ENCODE results near the gene EDRF1. TPM values are rescaled to one million over a fixed set of nuclear protein-coding genes. Genes with fewer than 3 reads are reported as not detected.

The EDRF1 gene
- polyA plus RNA-seq, 2 of the 4 experiments (the other 2 are of a cell fraction) = 19.7 to 37.9 TPM

DNA sequence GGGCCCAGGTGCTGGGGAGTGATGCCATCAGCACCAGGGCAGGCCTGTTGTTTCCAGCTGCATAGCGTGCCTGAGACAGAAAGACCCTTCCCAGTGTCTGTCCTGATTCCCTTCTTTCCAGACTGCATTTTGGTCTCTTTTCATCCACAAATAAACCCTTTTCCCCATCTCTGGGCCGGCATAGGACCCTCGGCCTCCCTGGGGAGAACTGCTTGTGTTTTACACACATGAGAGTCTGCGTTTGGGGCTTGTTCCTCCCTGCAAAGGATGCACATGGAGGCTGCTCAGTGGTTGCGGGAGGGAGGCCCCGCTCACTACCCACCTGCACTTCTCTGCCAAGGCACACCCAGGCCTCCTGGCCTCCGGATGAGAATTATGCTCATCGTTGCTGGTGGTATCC is 61.9 kb downstream of the EDRF1 start:
- no peak overlapping the region for H3K4me3 ChIP-seq
- TF ChIP-seq TFCP2L1 (CRISPR knock-in tag; IDR thresholded peaks at IDR 0.05) = no peak
- TF ChIP-seq ZNF302 (CRISPR knock-in tag; IDR thresholded peaks at IDR 0.05) = no peak
- no peak for TF ChIP-seq RAD21 (conservative IDR thresholded peaks at IDR 0.05 in 1 of 2, IDR thresholded peaks at IDR 0.05 in 1 of 2)
- no peak for TF ChIP-seq CHD4 (IDR thresholded peaks at IDR 0.05; ENCODE audit: borderline replicate concordance)
- no peak for TF ChIP-seq RARB (CRISPR knock-in tag; IDR thresholded peaks at IDR 0.05)
- no peak for TF ChIP-seq EP300 (IDR thresholded peaks at IDR 0.05)
- ChIA-PET POLR2A (no interaction called here), CTCF (interaction anchor here (1.3 to 1.9 kb wide), 3 partner anchors 9 to 26 kb away, joined by 4 to 5 read pairs (median 5); no protein-coding TSS in a partner anchor)
- no peak for FAIRE-seq
- no peak for ATAC-seq
- no peak for DNase-seq (ENCODE audit: low read depth in 1 of 2, low spot score in 1 of 2)
- no peaks in the 10 kb centered on the region for H3K4me1 ChIP-seq
- 69% methylated on average over 7 of the region's 8 CpGs for WGBS (ENCODE audit: missing lambda C conversion rate)
- no peak overlapping the region for H3K4me2 ChIP-seq
- no peak overlapping the region for H3K27ac ChIP-seq
- H3K9me3 ChIP-seq = no peaks in the 10 kb centered on the region

DNA sequence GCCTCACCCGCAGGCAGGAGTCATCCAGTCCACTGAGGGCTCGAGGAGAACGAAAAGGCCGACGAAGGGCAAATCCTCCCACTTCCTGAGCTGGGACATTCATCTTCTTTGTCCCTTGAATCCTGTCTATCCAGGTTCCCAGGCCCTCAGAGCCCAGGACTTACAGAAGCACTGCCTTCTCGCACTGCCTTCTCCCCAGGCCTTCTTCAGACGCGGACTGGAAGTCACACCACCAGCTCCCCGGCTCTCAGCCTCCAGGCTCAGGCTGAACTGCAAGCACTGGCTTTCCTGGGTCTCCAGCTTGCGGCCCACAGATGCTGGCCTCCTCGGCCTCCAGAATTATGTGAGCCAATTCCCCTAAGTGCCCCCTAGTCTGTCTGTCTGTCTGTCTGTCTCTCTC is 62.5 kb downstream of the EDRF1 start:
- POLR2A ChIA-PET = no interaction called here
- 87% methylated on average over 11 of the region's 11 CpGs for WGBS (ENCODE audit: missing lambda C conversion rate)
- Histone ChIP-seq H3K9me3 (no peaks in the 10 kb centered on the region), H3K4me1 (no peaks in the 10 kb centered on the region), H3K4me3 (no peak overlapping the region), H3K27ac (no peak overlapping the region), H3K4me2 (no peak overlapping the region)
- DNase-seq (ENCODE audit: low read depth in 1 of 2, low spot score in 1 of 2) = no peak
- no peak for TF ChIP-seq SREBF2 (IDR thresholded peaks at IDR 0.05)
- TF ChIP-seq HOXB5 (CRISPR knock-in tag; IDR thresholded peaks at IDR 0.05) = no peak
- TF ChIP-seq, protein P1, sequence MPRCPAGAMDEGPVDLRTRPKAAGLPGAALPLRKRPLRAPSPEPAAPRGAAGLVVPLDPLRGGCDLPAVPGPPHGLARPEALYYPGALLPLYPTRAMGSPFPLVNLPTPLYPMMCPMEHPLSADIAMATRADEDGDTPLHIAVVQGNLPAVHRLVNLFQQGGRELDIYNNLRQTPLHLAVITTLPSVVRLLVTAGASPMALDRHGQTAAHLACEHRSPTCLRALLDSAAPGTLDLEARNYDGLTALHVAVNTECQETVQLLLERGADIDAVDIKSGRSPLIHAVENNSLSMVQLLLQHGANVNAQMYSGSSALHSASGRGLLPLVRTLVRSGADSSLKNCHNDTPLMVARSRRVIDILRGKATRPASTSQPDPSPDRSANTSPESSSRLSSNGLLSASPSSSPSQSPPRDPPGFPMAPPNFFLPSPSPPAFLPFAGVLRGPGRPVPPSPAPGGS (IDR thresholded peaks at IDR 0.05) = no peak
- no peak for TF ChIP-seq PHF8 (IDR thresholded peaks at IDR 0.05; ENCODE audit: borderline replicate concordance, low read depth)
- TF ChIP-seq NFE2L2 (conservative IDR thresholded peaks at IDR 0.05; ENCODE audit: low read length) = no peak
- TF ChIP-seq CEBPB (IDR thresholded peaks at IDR 0.05) = no peak
- TF ChIP-seq CBX2 (IDR thresholded peaks at IDR 0.05; ENCODE audit: borderline replicate concordance, low read depth) = no peak
- TF ChIP-seq, protein P2, sequence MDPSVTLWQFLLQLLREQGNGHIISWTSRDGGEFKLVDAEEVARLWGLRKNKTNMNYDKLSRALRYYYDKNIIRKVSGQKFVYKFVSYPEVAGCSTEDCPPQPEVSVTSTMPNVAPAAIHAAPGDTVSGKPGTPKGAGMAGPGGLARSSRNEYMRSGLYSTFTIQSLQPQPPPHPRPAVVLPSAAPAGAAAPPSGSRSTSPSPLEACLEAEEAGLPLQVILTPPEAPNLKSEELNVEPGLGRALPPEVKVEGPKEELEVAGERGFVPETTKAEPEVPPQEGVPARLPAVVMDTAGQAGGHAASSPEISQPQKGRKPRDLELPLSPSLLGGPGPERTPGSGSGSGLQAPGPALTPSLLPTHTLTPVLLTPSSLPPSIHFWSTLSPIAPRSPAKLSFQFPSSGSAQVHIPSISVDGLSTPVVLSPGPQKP (IDR thresholded peaks at IDR 0.05; ENCODE audit: low read depth, low read length) = no peak
- no peak for TF ChIP-seq GATA3 (IDR thresholded peaks at IDR 0.05; ENCODE audit: borderline replicate concordance)
- TF ChIP-seq, protein P3, sequence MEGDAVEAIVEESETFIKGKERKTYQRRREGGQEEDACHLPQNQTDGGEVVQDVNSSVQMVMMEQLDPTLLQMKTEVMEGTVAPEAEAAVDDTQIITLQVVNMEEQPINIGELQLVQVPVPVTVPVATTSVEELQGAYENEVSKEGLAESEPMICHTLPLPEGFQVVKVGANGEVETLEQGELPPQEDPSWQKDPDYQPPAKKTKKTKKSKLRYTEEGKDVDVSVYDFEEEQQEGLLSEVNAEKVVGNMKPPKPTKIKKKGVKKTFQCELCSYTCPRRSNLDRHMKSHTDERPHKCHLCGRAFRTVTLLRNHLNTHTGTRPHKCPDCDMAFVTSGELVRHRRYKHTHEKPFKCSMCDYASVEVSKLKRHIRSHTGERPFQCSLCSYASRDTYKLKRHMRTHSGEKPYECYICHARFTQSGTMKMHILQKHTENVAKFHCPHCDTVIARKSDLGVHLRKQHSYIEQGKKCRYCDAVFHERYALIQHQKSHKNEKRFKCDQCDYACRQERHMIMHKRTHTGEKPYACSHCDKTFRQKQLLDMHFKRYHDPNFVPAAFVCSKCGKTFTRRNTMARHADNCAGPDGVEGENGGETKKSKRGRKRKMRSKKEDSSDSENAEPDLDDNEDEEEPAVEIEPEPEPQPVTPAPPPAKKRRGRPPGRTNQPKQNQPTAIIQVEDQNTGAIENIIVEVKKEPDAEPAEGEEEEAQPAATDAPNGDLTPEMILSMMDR (IDR thresholded peaks at IDR 0.05) = no peak
- TF ChIP-seq CBX8 (IDR thresholded peaks at IDR 0.05) = no peak
- TF ChIP-seq CHD2 (IDR thresholded peaks at IDR 0.05; ENCODE audit: low read length, partially characterized antibody) = no peak
- TF ChIP-seq, protein P4, sequence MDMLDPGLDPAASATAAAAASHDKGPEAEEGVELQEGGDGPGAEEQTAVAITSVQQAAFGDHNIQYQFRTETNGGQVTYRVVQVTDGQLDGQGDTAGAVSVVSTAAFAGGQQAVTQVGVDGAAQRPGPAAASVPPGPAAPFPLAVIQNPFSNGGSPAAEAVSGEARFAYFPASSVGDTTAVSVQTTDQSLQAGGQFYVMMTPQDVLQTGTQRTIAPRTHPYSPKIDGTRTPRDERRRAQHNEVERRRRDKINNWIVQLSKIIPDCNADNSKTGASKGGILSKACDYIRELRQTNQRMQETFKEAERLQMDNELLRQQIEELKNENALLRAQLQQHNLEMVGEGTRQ (IDR thresholded peaks at IDR 0.05) = no peak
- TF ChIP-seq ESRRA (IDR thresholded peaks at IDR 0.05; ENCODE audit: borderline replicate concordance, low read length) = no peak
- TF ChIP-seq MYC (IDR thresholded peaks at IDR 0.05; ENCODE audit: borderline replicate concordance, low read length) = no peak
- TF ChIP-seq EHF (CRISPR knock-in tag; IDR thresholded peaks at IDR 0.05) = no peak
- TF ChIP-seq MAFK (IDR thresholded peaks at IDR 0.05; ENCODE audit: partially characterized antibody) = no peak
- TF ChIP-seq CHD4 (IDR thresholded peaks at IDR 0.05; ENCODE audit: borderline replicate concordance) = no peak
- no peak for TF ChIP-seq JUN (IDR thresholded peaks at IDR 0.05)
- CTCF ChIA-PET = interaction anchor here (1.3 to 1.9 kb wide), 3 partner anchors 10 to 25 kb away, joined by 4 to 5 read pairs (median 5); no protein-coding TSS in a partner anchor
- no peak for FAIRE-seq
- no peak for ATAC-seq

Measured in A549 (cell line).